Measurements from ENCODE around the gene BMP2K.
"Not testable (repeated sequence)": the region's sequence is repeated elsewhere in the genome, so short reads cannot be mapped to it uniquely, and the experiment has no call there.

DNA sequence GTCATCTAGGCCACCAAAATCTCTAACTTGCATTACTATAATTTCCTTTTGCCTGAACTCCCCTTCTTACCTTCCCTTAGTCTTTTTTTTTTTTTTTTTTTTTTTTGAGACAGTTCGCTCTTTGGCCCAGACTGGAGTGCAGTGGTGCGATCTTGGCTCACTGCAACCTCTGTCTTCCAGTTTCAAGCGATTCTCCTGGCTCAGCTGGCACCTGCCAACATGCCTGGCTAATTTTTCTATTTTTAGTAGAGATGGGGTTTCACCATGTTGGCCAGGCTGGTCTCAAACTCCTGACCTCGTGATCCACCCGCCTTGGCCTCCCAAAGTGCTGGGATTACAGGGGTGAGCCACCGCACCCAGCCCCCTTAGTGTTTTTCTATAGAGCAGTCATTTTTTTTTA, 132.8 kb downstream of the BMP2K start:
- TF ChIP-seq EZH2 (IDR thresholded peaks at IDR 0.05; ENCODE audit: insufficient read depth, low read length), result not testable (repeated sequence)
- TF ChIP-seq, protein P1, sequence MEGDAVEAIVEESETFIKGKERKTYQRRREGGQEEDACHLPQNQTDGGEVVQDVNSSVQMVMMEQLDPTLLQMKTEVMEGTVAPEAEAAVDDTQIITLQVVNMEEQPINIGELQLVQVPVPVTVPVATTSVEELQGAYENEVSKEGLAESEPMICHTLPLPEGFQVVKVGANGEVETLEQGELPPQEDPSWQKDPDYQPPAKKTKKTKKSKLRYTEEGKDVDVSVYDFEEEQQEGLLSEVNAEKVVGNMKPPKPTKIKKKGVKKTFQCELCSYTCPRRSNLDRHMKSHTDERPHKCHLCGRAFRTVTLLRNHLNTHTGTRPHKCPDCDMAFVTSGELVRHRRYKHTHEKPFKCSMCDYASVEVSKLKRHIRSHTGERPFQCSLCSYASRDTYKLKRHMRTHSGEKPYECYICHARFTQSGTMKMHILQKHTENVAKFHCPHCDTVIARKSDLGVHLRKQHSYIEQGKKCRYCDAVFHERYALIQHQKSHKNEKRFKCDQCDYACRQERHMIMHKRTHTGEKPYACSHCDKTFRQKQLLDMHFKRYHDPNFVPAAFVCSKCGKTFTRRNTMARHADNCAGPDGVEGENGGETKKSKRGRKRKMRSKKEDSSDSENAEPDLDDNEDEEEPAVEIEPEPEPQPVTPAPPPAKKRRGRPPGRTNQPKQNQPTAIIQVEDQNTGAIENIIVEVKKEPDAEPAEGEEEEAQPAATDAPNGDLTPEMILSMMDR (IDR thresholded peaks at IDR 0.05; ENCODE audit: insufficient read depth, low read depth, low read length), result not testable (repeated sequence)
